Omental fat pad (tissue), 4 donors: ENCODE results near the gene CXADR. TPM values are rescaled to one million over a fixed set of nuclear protein-coding genes. Genes with fewer than 3 reads are reported as not detected.
"Not testable (repeated sequence)": the region's sequence is repeated elsewhere in the genome, so short reads cannot be mapped to it uniquely, and the experiment has no call there.

Source experiments
- ATAC-seq: fragments of 150-250 bp; one replicate; pipeline ENCODE4 v1.9.1; 2016; ENCODE audit warnings: mild to moderate bottlenecking, moderate library complexity; ENCODE audit not compliant: low FRiP score
- DNase-seq: peaks from one replicate; pipeline ENCODE4 v3.0.0-alpha.2; 2019; ENCODE audit warnings: low spot score
- CTCF ChIP-seq, 3 donors: fragments of 450-650 bp; IDR thresholded peaks; one replicate each; pipeline ENCODE4 v1.5.1; 2016 to 2017; ENCODE audit warnings: antibody characterized with exemption in 3 of 3, mild to moderate bottlenecking in 3 of 3, moderate library complexity in 2 of 3
- total RNA-seq, 4 donors: library from RNA; depleted of rRNA; stranded (reverse); fragments of >200 nt; gene quantifications; one replicate each; pipeline ENCODE4 v1.1.0, GENCODE V29; 2016

The CXADR gene
- total RNA-seq, 4 donors from 2014 or later = 0.63 to 61.8 (median 19.5) TPM

GRCh38 chr21:17492415-17493168 is 20.3 kb upstream of the CXADR start:
- ATAC-seq = no peak
- DNase-seq = no peak
- no peak for TF ChIP-seq CTCF (IDR thresholded peaks at IDR 0.05)

GRCh38 chr21:17494051-17494450 is 18.8 kb upstream of the CXADR start:
- DNase-seq (no peak), ATAC-seq (no peak)
- TF ChIP-seq CTCF (IDR thresholded peaks at IDR 0.05) = no peak

- TF ChIP-seq CTCF (IDR thresholded peaks at IDR 0.05) = no peak
- ATAC-seq = no peak
These were observed 17.2 kb upstream of the CXADR start for GRCh38 chr21:17495680-17496079.

GRCh38 chr21:17497316-17497715 is 15.5 kb upstream of the CXADR start:
- DNase-seq (no peak), ATAC-seq (no peak)
- TF ChIP-seq CTCF (IDR thresholded peaks at IDR 0.05) = no peak

More at GRCh38 chr21:17495680-17496079, 17.2 kb upstream of the CXADR start:
- DNase-seq = no peak

GRCh38 chr21:17498586-17498985 is 14.3 kb upstream of the CXADR start:
- DNase-seq (no peak), ATAC-seq (no peak)
- TF ChIP-seq CTCF (IDR thresholded peaks at IDR 0.05) = no peak

GRCh38 chr21:17501107-17502006 is 11.5 kb upstream of the CXADR start:
- TF ChIP-seq CTCF (IDR thresholded peaks at IDR 0.05) = no peak
- ATAC-seq = no peak

GRCh38 chr21:17502985-17503384 is 9.9 kb upstream of the CXADR start:
- ATAC-seq, DNase-seq: not testable (repeated sequence)

More at GRCh38 chr21:17501107-17502006, 11.5 kb upstream of the CXADR start:
- no peak for DNase-seq
